GM12878 (cell line): Measurements from ENCODE around the gene IL23R. TPM values are rescaled to one million over a fixed set of nuclear protein-coding genes. Genes with fewer than 3 reads are reported as not detected.

Experiments used
- ATAC-seq: fragments of 200-7000 bp; cut with Tn5 transposase; 3 replicates; pipeline ENCODE4 v1.9.1; 2020; ENCODE audit warnings: mild to moderate bottlenecking, moderate library complexity
- BruUV-seq: library from RNA; stranded (reverse); fragments of 400-500 nt; replicated peaks from 2 replicates; lab custom pipeline; 2021; lab: Mats Ljungman, UMichigan
- CTCF ChIA-PET: fragments of 300-600 bp; sonication (Branson Sonifier 250); formaldehyde crosslinking; extraction: SDS; loops from one replicate; lab custom pipeline; 2021; ENCODE audit warnings: inconsistent platforms; lab: Yijun Ruan, JAX
- POLR2A ChIA-PET: fragments of 350-600 bp; formaldehyde crosslinking; extraction: SDS; loops from one replicate; lab custom pipeline; 2021; ENCODE audit warnings: inconsistent platforms; lab: Charles Lee
- RAD21 ChIA-PET: fragments of 300-600 bp; sonication (Branson Sonifier 250); formaldehyde crosslinking; loops from one replicate; lab custom pipeline; 2023; ENCODE audit warnings: antibody characterized with exemption; ENCODE audit not compliant: unreplicated experiment; lab: Charles Lee
- SMC1A ChIA-PET: fragments of 300-600 bp; sonication (Branson Sonifier 250); formaldehyde crosslinking; loops from one replicate; lab custom pipeline; 2023; ENCODE audit not compliant: unreplicated experiment, uncharacterized antibody; lab: Charles Lee
- DNase-seq: peaks from one replicate; pipeline ENCODE4 v3.0.0-alpha.2; 2011; ENCODE audit warnings: low read depth, low spot score
- FAIRE-seq: peaks from 3 replicates; lab custom pipeline; 2011; peaks lifted over from hg19 to GRCh38; lab: Jason Lieb, UNC
- H2AFZ ChIP-seq: 2 replicates; pipeline ENCODE4 v1.6.0; 2011; ENCODE audit warnings: low read depth, low read length, control low read depth; ENCODE audit not compliant: control insufficient read depth
- H3K27ac ChIP-seq: 2 replicates; pipeline ENCODE4 v1.5.1; 2011; ENCODE audit warnings: control low read depth; ENCODE audit not compliant: control insufficient read depth, insufficient read depth
- H3K27me3 ChIP-seq, 2 experiments: replicated peaks in 1 of 2; 2 replicates each; pipeline versions ENCODE4 v1.6.0 to v1.6.1; 2011; ENCODE audit warnings: low read length in 1 of 2; ENCODE audit not compliant: control insufficient read depth in 2 of 2, insufficient read depth in 2 of 2
- H3K36me3 ChIP-seq, 2 experiments: 2 replicates each; pipeline ENCODE4 v1.5.1; 2011; ENCODE audit warnings: low read length in 1 of 2; ENCODE audit not compliant: control insufficient read depth in 2 of 2, insufficient read depth in 2 of 2
- H3K4me1 ChIP-seq: 2 replicates; pipeline ENCODE4 v1.6.1; 2011; ENCODE audit warnings: mild to moderate bottlenecking, low read length, moderate library complexity, mixed read lengths; ENCODE audit not compliant: control insufficient read depth, insufficient read depth
- H3K4me2 ChIP-seq: 2 replicates; pipeline ENCODE4 v1.6.0; 2011; ENCODE audit warnings: control low read depth; ENCODE audit not compliant: control insufficient read depth, insufficient read depth
- H3K4me3 ChIP-seq: fragments of 200-600 bp; sonication (generic); 2 replicates; pipeline ENCODE4 v1.5.1; 2016
- H3K79me2 ChIP-seq: 2 replicates; pipeline ENCODE4 v1.6.0; 2011; ENCODE audit warnings: low read length; ENCODE audit not compliant: control insufficient read depth, insufficient read depth
- H3K9ac ChIP-seq: 2 replicates; pipeline ENCODE4 v1.8.0; 2011; ENCODE audit warnings: low read length, control low read depth, mixed read lengths; ENCODE audit not compliant: control insufficient read depth, insufficient read depth
- H3K9me3 ChIP-seq: replicated peaks from 3 replicates; pipeline ENCODE4 v1.5.1; 2011; ENCODE audit warnings: mild to moderate bottlenecking, low read length; ENCODE audit not compliant: control insufficient read depth, insufficient read depth
- H4K20me1 ChIP-seq: 2 replicates; pipeline ENCODE4 v1.6.0; 2011; ENCODE audit not compliant: control insufficient read depth, insufficient read depth
- FOXK2 ChIP-seq: fragments of 450-650 bp; IDR thresholded peaks from 2 replicates; pipeline ENCODE4 v1.6.1; 2017; ENCODE audit warnings: mild to moderate bottlenecking, moderate library complexity
- FOXM1 ChIP-seq: IDR thresholded peaks from 2 replicates; pipeline ENCODE4 v1.6.1; 2012; ENCODE audit warnings: low read depth, mild to moderate bottlenecking, inconsistent platforms, low read length, moderate library complexity
- GATAD2B ChIP-seq: fragments of 450-650 bp; conservative IDR thresholded peaks from 2 replicates; pipeline ENCODE4 v1.6.1; 2017; ENCODE audit warnings: low read depth, mild to moderate bottlenecking, moderate library complexity
- MEF2A ChIP-seq: IDR thresholded peaks from 2 replicates; pipeline ENCODE4 v1.6.1; 2011; ENCODE audit warnings: low read depth, mild to moderate bottlenecking, low read length, moderate library complexity; ENCODE audit not compliant: insufficient read depth
- MYB ChIP-seq: fragments of 150-350 bp; IDR thresholded peaks from 2 replicates; pipeline ENCODE4 v1.6.1; 2014; ENCODE audit warnings: mild to moderate bottlenecking, low read depth, low read length, borderline replicate concordance
- MYC ChIP-seq: IDR thresholded peaks from 2 replicates; pipeline ENCODE4 v1.6.1; 2011; ENCODE audit warnings: mild to moderate bottlenecking, low read length, moderate library complexity, inconsistent platforms; ENCODE audit not compliant: insufficient read depth, insufficient replicate concordance, insufficient read length, severe bottlenecking
- NKRF ChIP-seq: fragments of 450-650 bp; conservative IDR thresholded peaks from 2 replicates; pipeline ENCODE4 v1.6.1; 2017; ENCODE audit warnings: mild to moderate bottlenecking, moderate library complexity
- PAX5 ChIP-seq: IDR thresholded peaks from 2 replicates; pipeline ENCODE4 v1.6.1; 2011; ENCODE audit warnings: low read depth, low read length, borderline replicate concordance
- SP1 ChIP-seq: IDR thresholded peaks from one replicate; pipeline ENCODE4 v1.6.1; 2011; ENCODE audit warnings: low read depth, low read length
- SUZ12 ChIP-seq: fragments of 200-600 bp; sonication (generic); IDR thresholded peaks from one replicate; pipeline ENCODE4 v1.6.1; 2018; ENCODE audit warnings: antibody characterized with exemption, mild to moderate bottlenecking; ENCODE audit not compliant: unreplicated experiment
- ZNF622 ChIP-seq: fragments of 450-650 bp; IDR thresholded peaks from 2 replicates; pipeline ENCODE4 v1.6.1; 2017; ENCODE audit warnings: mild to moderate bottlenecking, inconsistent platforms
- in situ Hi-C: fragments of 300-500 bp; cut with MboI; formaldehyde crosslinking; loops from 9 replicates; pipeline ENCODE4 v1.14.3; 2018; ENCODE audit warnings: mixed read lengths
- intact Hi-C: fragments of 100-400 bp; cut with micrococcal nuclease; formaldehyde crosslinking; loops from one replicate; pipeline ENCODE4 v1.14.2; 2022; ENCODE audit not compliant: unreplicated experiment
- polyA plus RNA-seq, 11 experiments: library from polyadenylated mRNA; depleted of rRNA in 4 of 11; unstranded in 6 of 11; stranded (reverse) in 5 of 11; fragments of >200 nt; fragmentation: Nextera tagmentation in 4 of 11; fragmentation: Illumina TruSeq in 1 of 11; extraction: Ambion mirVana in 4 of 11; extraction: Trizol in 1 of 11; gene quantifications; 1 replicate in 1 of 11; 2 replicates in 10 of 11; pipeline versions ENCODE4 v1.2.1 to v1.2.3, GENCODE V29; 2011 to 2016; ENCODE audit warnings: inconsistent platforms in 2 of 11, missing spikeins in 2 of 11, low read depth in 1 of 11
- total RNA-seq, 4 experiments: library from RNA; depleted of rRNA in 3 of 4; stranded (reverse); fragments of >200 nt in 3 of 4; fragmentation: Illumina TruSeq in 1 of 4; extraction: Trizol in 1 of 4; gene quantifications; 2 replicates each; pipeline versions ENCODE4 v1.2.1 to v1.2.3, GENCODE V29; 2013 to 2021

The IL23R gene
- total and polyA plus RNA-seq, 10 of the 15 experiments (the other 5 are each of a cell fraction or from before 2014, with no cell fraction given): 0.16 to 6.4 (median 0.59) TPM

GRCh38 chr1:67242016-67242415 lies 75.8 kb downstream of the IL23R start:
- no TSS peak for BruUV-seq
- in situ Hi-C loops: no loop called here
- no peak for ATAC-seq
- no peak overlapping the region for H3K4me2 ChIP-seq
- H3K9ac ChIP-seq: no peak overlapping the region
- RAD21 ChIA-PET: no interaction called here
- intact Hi-C loops: no loop called here
- H3K27me3 ChIP-seq: no peaks in the 10 kb centered on the region
- H3K9me3 ChIP-seq: no peaks in the 10 kb centered on the region
- CTCF ChIA-PET: interaction anchor here (0.5 to 1.6 kb wide), 4 partner anchors 8 to 107 kb away, joined by 3 to 4 read pairs (median 4); no protein-coding TSS in a partner anchor
- no peak for DNase-seq
- H2AFZ ChIP-seq: no peak overlapping the region
- FAIRE-seq: no peak
- no peak for TF ChIP-seq SP1
- no peak for TF ChIP-seq MYC
- no peak for TF ChIP-seq NKRF
- no peak for TF ChIP-seq FOXK2
- TF ChIP-seq ZNF622: no peak
- TF ChIP-seq MEF2A: no peak
- no peak for TF ChIP-seq GATAD2B
- TF ChIP-seq FOXM1: no peak
- TF ChIP-seq PAX5: no peak
- no peak for TF ChIP-seq SUZ12
- TF ChIP-seq MYB: no peak
- H3K4me1 ChIP-seq: no peaks in the 10 kb centered on the region
- H3K36me3 ChIP-seq: no peaks in the 10 kb centered on the region
- SMC1A ChIA-PET: interaction anchor here (0.8 to 1.2 kb wide), 3 partner anchors 27 to 184 kb away, joined by 4 to 5 read pairs (median 4); no protein-coding TSS in a partner anchor
- no peaks in the 10 kb centered on the region for H4K20me1 ChIP-seq
- H3K4me3 ChIP-seq: no peak overlapping the region
- no peak overlapping the region for H3K27ac ChIP-seq
- H3K79me2 ChIP-seq: no peaks in the 10 kb centered on the region
- POLR2A ChIA-PET: no interaction called here
